SJCRH30 (cell line): ENCODE measurements around the gene ARHGEF19. TPM values are rescaled to one million over a fixed set of nuclear protein-coding genes. Genes with fewer than 3 reads are reported as not detected.
"Not testable (repeated sequence)": the region's sequence is repeated elsewhere in the genome, so short reads cannot be mapped to it uniquely, and the experiment has no call there.

ENCODE experiments used
- DNase-seq, 2 experiments: peaks; one replicate each; pipeline ENCODE4 v3.0.0-alpha.2; 2015 to 2020
- H3K27ac ChIP-seq: fragments of 250-450 bp; sonication (Bioruptor Pico); 2 replicates; pipeline ENCODE4 v1.5.1; 2020; ENCODE audit warnings: mild to moderate bottlenecking, moderate library complexity
- H3K27me3 ChIP-seq: fragments of 250-450 bp; sonication (Bioruptor Pico); 2 replicates; pipeline ENCODE4 v1.5.1; 2020; ENCODE audit warnings: mild to moderate bottlenecking, moderate library complexity
- H3K36me3 ChIP-seq: fragments of 250-450 bp; sonication (Bioruptor Pico); 2 replicates; pipeline ENCODE4 v1.5.1; 2020; ENCODE audit warnings: mild to moderate bottlenecking, moderate library complexity
- H3K4me1 ChIP-seq: fragments of 250-450 bp; sonication (Bioruptor Pico); 2 replicates; pipeline ENCODE4 v1.5.1; 2020; ENCODE audit warnings: mild to moderate bottlenecking, moderate library complexity
- H3K4me3 ChIP-seq: fragments of 250-450 bp; sonication (Bioruptor Pico); 2 replicates; pipeline ENCODE4 v1.5.1; 2020; ENCODE audit warnings: mild to moderate bottlenecking, moderate library complexity
- H3K9me3 ChIP-seq: fragments of 250-450 bp; sonication (Bioruptor Pico); replicated peaks from 2 replicates; pipeline ENCODE4 v1.5.1; 2020; ENCODE audit warnings: mild to moderate bottlenecking, moderate library complexity
- total RNA-seq: library from RNA; depleted of rRNA; stranded (reverse); fragments of >200 nt; shearing (Covaris generic); gene quantifications from 2 replicates; pipeline ENCODE4 v1.2.3, GENCODE V29; 2014

ARHGEF19 gene
- total RNA-seq, 1 experiment from 2014 or later = 9.9 TPM

GRCh38 chr1:16168144-16168495, 44.3 kb downstream of the ARHGEF19 start:
- H3K4me1 ChIP-seq = peaks cover 25% of the 10 kb centered on the region
- H3K9me3 ChIP-seq, H3K27me3 ChIP-seq, H3K4me3 ChIP-seq, DNase-seq, H3K36me3 ChIP-seq, H3K27ac ChIP-seq: not testable (repeated sequence)

GRCh38 chr1:16167331-16168143, 44.9 kb downstream of the ARHGEF19 start:
- Histone ChIP-seq H3K4me1 (peaks cover 23% of the 10 kb centered on the region), H3K36me3 (no peaks in the 10 kb centered on the region), H3K27ac (no peak overlapping the region), H3K9me3 (no peaks in the 10 kb centered on the region), H3K27me3 (no peaks in the 10 kb centered on the region), H3K4me3 (no peak overlapping the region)
- no peak for DNase-seq

DNA sequence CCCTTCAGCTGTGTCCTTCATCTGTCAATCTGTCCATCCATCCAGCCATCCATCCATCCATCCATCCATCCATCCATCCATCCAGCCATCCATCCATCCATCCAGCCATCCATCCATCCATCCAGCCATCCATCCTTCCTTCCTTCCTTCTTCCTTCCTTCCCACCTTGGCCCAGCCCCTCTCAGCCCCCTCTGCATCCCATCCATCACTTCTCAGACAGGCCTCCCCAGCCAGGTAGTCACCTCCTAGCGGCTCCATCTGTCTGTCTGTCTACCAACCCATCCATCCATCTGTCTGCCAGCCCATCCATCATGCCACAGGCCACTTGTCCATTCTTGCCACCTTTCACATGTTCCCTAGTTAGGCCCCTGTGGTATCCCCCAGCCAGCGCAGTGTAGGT, 46.3 kb downstream of the ARHGEF19 start:
- Histone ChIP-seq H3K27me3 (no peaks in the 10 kb centered on the region), H3K36me3 (no peaks in the 10 kb centered on the region), H3K4me1 (peaks cover 36% of the 10 kb centered on the region), H3K27ac (no peak overlapping the region), H3K4me3 (no peak overlapping the region), H3K9me3 (no peaks in the 10 kb centered on the region)
- no peak for DNase-seq

DNA sequence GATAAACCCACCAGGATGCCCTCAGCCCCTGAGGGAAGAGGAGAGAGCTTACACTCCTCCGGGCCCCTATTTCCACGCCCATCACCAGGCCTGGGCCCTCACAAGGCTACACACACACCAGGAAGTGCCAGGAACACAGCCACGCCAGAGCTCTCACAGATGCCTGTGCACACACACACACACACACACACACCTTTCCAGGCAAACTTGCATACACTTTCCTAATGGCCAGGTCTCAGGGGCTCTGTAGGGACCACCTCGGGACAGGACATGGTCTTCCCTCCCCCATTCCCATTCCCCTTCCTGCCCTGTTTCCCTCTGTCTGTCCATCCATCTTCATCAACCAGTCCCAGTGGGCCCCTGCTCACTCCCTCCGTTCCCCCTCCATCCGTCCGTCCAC, 46.9 kb downstream of the ARHGEF19 start:
- no peak for DNase-seq
- Histone ChIP-seq H3K4me3 (no peak overlapping the region), H3K9me3 (no peaks in the 10 kb centered on the region), H3K36me3 (no peaks in the 10 kb centered on the region), H3K4me1 (peaks cover 36% of the 10 kb centered on the region), H3K27ac (no peak overlapping the region), H3K27me3 (no peaks in the 10 kb centered on the region)

- no peak overlapping the region for H3K27ac ChIP-seq
- DNase-seq = peak; percentile 63 to 72
These were observed 47.4 kb downstream of the ARHGEF19 start for GRCh38 chr1:16165073-16165364.

DNA sequence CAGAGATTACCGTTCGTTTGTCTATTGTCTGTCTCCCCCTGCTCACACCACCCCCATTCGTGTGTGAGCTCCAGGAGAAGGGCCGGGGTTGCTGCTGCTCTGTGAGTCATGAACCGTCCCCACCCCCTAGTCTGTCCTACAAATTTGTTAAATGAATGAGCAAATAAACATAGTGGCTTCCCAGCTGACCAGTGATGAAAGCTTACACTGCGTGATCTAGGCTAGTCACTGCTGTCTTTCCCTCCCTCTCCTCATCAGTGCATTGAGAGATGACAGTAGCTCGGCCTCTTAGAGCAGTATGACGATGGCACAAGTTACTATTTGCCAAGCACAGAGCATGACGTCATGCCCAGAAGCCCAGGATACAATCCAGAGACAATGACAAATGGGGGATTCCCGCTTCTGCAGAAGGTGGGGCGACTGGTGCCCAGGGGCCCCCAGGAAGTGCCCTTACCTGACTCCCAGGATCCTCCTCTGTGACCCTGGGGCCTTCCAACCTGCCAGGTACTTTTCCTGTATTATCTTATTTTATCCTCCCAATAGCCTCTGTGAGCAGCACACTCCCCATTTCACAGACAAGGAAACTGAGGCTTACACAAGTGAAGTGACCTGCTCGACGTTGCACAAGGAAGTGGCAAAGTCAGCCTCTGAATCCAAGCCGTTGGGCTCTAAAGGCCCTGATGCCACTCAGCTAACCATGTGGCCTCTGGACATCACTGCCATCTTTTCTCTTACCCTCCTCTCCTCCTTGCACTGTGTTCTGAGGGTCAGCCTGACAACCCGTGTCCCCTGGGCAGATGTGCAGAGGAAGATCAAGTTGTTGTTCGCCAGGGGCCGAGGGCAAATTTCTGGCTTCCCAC, 48.0 kb downstream of the ARHGEF19 start:
- Histone ChIP-seq H3K27me3 (no peaks in the 10 kb centered on the region), H3K36me3 (no peaks in the 10 kb centered on the region), H3K4me1 (peaks cover 36% of the 10 kb centered on the region), H3K9me3 (no peaks in the 10 kb centered on the region), H3K27ac (0 out of 2 replicates have a peak overlapping the region, but pooled peaks have one; percentile 1), H3K4me3 (no peak overlapping the region)
- DNase-seq = peak; percentile 97

More at GRCh38 chr1:16165073-16165364, 47.4 kb downstream of the ARHGEF19 start:
- no peaks in the 10 kb centered on the region for H3K36me3 ChIP-seq
- H3K27me3 ChIP-seq = no peaks in the 10 kb centered on the region
- no peaks in the 10 kb centered on the region for H3K9me3 ChIP-seq
- H3K4me1 ChIP-seq = peaks cover 36% of the 10 kb centered on the region
- no peak overlapping the region for H3K4me3 ChIP-seq

DNA sequence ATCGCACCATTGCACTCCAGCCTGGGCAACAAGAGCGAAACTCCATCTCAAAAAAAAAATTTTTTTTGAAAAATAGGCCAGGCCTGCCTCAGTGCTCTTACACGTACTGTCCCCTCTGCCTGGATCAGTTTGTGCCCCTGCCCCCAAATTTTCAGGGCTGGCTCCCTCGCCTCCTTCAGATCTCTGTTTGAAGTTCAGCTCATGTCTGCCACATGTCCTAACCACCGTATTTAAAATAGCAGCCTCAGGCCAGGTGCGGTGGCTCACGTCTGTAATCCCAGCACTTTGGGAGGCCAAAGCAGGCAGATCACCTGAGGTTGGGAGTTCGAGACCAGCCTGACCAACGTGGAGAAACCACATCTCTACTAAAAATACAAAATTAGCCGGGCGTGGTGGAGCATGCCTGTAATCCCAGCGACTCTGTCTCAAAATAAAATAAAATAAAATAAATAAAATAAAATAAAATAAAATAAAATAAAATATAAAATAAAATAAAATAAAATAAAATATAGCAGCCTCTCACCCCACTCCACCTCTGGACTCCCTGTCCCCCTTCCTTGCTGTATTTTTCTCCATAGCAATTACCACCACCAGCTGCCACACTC, 48.7 kb downstream of the ARHGEF19 start:
- not testable (repeated sequence) for H3K36me3 ChIP-seq, H3K4me3 ChIP-seq, H3K27me3 ChIP-seq, H3K27ac ChIP-seq, H3K9me3 ChIP-seq, DNase-seq
- H3K4me1 ChIP-seq = peaks cover 38% of the 10 kb centered on the region

DNA sequence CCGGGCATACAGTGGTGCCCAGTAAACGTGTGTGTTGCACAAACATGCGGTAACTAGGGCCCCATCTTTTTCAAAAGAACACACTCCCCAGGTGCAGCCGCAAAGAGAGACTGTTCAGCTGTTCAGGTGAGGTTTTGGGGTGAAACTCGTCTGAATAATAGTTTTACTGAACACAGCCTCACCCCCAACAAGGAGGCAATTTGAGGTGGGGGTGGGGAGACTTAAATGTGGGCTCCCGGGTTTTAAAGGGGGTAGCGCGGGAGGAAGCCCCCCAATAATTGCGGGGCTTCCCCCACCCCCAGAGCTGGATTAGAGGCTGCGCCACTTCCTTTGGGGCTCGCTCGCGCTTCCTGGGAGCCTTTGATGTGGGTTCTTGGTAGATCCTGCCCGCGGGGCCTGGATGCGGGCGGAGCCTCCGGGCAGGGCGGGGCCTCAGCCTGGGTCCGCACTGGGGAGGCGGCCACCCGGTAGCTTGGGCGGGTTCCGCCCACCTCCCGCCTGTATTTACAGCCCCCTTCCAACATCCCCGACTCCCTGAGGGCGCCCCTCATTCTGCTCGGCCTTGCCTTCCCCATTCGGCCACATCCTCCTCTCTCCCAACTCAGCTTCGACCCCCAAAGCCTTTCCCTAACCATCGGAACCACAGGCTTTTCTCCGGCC, 50.2 kb downstream of the ARHGEF19 start:
- Histone ChIP-seq H3K4me1 (peaks cover 52% of the 10 kb centered on the region), H3K27ac (no peak overlapping the region), H3K9me3 (no peaks in the 10 kb centered on the region), H3K4me3 (peak overlapping the region; percentile 5), H3K36me3 (no peaks in the 10 kb centered on the region), H3K27me3 (no peaks in the 10 kb centered on the region)
- DNase-seq = peak; percentile 79 to 86

DNA sequence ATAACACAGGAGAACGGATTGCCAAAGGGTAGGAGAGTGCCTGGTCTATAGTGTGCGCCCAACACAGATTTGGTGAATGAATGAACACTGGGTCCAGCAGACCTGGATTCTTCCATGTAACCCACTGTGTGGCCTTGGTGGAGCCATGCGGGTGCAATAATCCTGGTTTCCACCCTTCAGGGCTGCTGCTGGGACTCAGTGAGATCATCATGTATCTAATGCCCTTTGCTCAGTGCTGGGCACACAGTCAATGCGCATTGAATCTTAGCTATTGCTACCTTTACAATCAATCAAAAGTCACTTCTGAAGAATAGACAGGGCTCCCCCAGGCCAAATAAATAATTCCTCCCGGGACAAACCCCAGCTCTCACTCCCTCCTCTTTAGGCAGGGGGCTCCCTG, 50.7 kb downstream of the ARHGEF19 start:
- DNase-seq = no peak
- no peak overlapping the region for H3K4me3 ChIP-seq
- H3K9me3 ChIP-seq = no peaks in the 10 kb centered on the region
- no peaks in the 10 kb centered on the region for H3K27me3 ChIP-seq
- peaks cover 58% of the 10 kb centered on the region for H3K4me1 ChIP-seq
- no peaks in the 10 kb centered on the region for H3K36me3 ChIP-seq
- no peak overlapping the region for H3K27ac ChIP-seq

DNA sequence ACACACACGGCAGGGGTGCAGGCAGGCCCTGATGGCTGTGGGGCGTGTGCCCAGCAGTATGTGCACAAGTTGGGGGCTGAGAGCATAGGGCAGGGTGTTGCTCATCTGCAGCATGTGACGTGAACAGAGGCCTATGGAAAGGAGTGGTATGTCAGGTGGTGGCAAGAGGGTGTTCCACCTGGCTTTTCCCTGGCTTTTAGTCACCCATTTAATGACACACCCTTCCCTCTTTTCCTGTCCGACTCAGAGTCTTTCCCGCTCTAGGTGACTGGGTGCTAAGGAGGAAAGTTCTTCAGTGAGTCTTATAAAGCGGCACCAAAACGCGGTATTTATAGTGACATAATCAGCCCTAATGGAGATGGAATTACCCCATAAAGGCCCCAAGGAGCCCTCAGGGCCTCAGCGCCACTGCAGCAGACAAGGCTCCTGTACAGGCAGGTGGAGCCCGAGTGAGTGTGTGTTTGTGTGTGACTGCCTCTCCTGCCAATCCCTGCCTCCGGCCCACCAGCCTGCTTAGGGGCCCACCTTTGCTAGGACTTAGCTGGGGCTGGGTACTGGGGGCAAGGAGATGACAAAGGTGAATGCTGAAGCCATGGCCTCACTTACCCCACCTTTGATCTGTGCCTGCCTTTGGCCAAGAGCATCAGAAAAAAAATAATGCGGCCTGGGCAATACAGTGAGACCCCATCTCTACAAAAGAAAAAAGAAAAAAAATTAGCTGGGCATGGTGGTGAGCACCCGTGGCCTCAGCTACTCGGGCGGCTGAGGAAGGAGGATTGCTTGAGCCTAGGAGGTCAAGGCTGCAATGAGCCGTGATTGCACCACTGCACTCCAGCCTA, 53.2 kb downstream of the ARHGEF19 start:
- H3K27ac ChIP-seq = no peak overlapping the region
- H3K9me3 ChIP-seq = no peaks in the 10 kb centered on the region
- DNase-seq = no peak
- H3K36me3 ChIP-seq = no peaks in the 10 kb centered on the region
- no peak overlapping the region for H3K4me3 ChIP-seq
- peaks cover 48% of the 10 kb centered on the region for H3K4me1 ChIP-seq
- H3K27me3 ChIP-seq = no peaks in the 10 kb centered on the region

DNA sequence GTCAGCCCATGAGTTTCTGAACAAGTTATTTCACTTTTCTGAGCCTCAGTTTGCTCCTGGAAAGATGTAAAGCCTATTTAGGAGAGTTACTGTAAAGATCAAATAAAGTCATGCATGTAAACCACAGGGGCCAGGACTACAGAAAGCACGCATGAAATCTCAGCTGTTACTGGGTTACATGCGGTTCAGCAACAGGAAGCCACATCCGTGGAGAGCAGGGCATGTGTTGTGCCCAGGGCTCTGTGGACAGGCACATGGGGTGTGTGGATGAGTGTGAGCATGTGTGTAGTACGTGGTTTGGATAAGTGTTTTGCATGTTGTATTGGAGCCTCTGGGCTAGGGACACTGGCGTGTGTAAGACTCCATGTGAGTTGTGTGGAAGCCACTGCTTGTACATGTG, 54.4 kb downstream of the ARHGEF19 start:
- H3K27ac ChIP-seq = peak overlapping the region; percentile 24; the same call in 1 of the 2 replicates

DNA sequence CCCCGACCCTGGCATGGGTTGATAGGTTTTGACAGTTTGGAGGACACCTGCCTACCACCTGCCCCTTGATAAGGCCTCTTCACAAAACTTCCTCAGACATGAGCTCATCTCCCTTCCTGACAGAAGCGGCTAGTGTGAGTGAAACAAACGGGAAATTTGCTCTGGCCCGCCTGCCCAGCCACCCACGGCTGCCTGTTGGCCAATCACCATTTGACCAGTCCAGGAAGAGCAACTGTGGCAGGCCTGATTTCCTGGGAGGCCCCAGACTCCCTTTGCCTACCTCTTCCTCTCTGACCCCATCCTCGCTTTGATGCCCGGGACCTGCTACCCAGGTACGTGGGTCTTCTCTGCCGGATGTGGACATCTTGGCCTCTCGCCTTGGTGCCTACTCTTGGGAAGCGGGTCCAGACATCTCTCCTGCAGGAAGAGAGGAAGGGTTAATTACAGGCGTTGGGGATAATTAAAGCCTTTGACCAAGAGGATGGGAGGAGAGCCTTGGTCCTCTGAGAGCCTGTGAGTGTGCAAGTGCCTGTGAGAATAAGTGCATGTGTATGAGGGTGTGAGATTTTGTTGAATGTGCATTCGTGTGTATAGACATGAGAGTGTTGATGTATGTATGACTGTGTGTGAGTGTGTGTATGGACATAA, 55.5 kb downstream of the ARHGEF19 start:
- H3K27me3 ChIP-seq = no peaks in the 10 kb centered on the region
- DNase-seq = peak in 1 of 2 experiments; percentile 61
- peaks cover 4% of the 10 kb centered on the region; the same call in 1 of the 2 replicates for H3K36me3 ChIP-seq
- no peaks in the 10 kb centered on the region for H3K9me3 ChIP-seq
- H3K27ac ChIP-seq = no peak overlapping the region
- no peak overlapping the region for H3K4me3 ChIP-seq
- H3K4me1 ChIP-seq = peaks cover 48% of the 10 kb centered on the region

More for the DNA sequence above, 54.4 kb downstream of the ARHGEF19 start:
- H3K27me3 ChIP-seq = no peaks in the 10 kb centered on the region
- no peak overlapping the region for H3K4me3 ChIP-seq
- H3K9me3 ChIP-seq = no peaks in the 10 kb centered on the region
- peaks cover 48% of the 10 kb centered on the region for H3K4me1 ChIP-seq
- DNase-seq = peak; percentile 65 to 73
- H3K36me3 ChIP-seq = no peaks in the 10 kb centered on the region

GRCh38 chr1:16155537-16156410, 56.7 kb downstream of the ARHGEF19 start, which contains the start of gene EPHA2:
TSS of gene EPHA2 (minus strand) at chr1:16156069. CDS start at chr1:16155932, 137 bp downstream.
- H3K4me3 ChIP-seq = peak within 1 kb of the TSS; percentile 90
- peaks cover 53% of the 10 kb centered on the region for H3K4me1 ChIP-seq
- peak; percentile 96 to 97 for DNase-seq
- no peaks in the 10 kb centered on the region for H3K9me3 ChIP-seq
- H3K27ac ChIP-seq = peak within 1 kb of the TSS; percentile 64
- peaks cover 4% of the 10 kb centered on the region; the same call in 1 of the 2 replicates for H3K36me3 ChIP-seq
- no peaks in the 10 kb centered on the region for H3K27me3 ChIP-seq
